PC-9 (cell line): ENCODE results near the gene AGPAT3.

Experiments
- EZH2 ChIP-seq: fragments of 200-600 bp; sonication (generic); IDR thresholded peaks from 2 replicates; pipeline ENCODE4 v1.8.0; 2017; ENCODE audit warnings: antibody characterized with exemption, low read depth
- TF ChIP-seq, protein P1 (sequence below): fragments of 200-600 bp; sonication (generic); conservative IDR thresholded peaks from 2 replicates; pipeline ENCODE4 v1.6.1; 2017; ENCODE audit warnings: mixed run types, antibody characterized with exemption, mild to moderate bottlenecking, moderate library complexity

DNA sequence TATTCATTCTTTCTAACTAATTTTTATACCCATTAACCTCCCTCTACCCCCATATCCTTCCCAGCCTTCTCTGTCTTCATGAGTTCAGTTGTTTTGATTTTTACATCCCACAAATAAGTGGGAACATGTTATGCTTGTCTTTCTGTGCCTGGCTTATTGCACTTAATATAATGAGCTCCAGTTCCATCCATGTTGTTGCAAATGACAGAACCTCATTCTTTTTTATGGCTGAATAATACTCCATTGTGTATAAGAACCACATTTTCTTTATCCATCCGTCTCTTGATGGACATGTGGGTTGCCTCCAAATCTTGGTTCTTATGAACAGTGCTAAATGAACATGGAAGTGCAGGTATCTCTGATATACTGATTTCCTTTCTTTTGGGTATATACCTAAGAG lies 21.5 kb downstream of the AGPAT3 start:
- TF ChIP-seq, protein P1, sequence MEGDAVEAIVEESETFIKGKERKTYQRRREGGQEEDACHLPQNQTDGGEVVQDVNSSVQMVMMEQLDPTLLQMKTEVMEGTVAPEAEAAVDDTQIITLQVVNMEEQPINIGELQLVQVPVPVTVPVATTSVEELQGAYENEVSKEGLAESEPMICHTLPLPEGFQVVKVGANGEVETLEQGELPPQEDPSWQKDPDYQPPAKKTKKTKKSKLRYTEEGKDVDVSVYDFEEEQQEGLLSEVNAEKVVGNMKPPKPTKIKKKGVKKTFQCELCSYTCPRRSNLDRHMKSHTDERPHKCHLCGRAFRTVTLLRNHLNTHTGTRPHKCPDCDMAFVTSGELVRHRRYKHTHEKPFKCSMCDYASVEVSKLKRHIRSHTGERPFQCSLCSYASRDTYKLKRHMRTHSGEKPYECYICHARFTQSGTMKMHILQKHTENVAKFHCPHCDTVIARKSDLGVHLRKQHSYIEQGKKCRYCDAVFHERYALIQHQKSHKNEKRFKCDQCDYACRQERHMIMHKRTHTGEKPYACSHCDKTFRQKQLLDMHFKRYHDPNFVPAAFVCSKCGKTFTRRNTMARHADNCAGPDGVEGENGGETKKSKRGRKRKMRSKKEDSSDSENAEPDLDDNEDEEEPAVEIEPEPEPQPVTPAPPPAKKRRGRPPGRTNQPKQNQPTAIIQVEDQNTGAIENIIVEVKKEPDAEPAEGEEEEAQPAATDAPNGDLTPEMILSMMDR, result no peak
- TF ChIP-seq EZH2, result no peak
